ENCODE measurements around the gene NANOGP8.

The NANOGP8 gene

DNA sequence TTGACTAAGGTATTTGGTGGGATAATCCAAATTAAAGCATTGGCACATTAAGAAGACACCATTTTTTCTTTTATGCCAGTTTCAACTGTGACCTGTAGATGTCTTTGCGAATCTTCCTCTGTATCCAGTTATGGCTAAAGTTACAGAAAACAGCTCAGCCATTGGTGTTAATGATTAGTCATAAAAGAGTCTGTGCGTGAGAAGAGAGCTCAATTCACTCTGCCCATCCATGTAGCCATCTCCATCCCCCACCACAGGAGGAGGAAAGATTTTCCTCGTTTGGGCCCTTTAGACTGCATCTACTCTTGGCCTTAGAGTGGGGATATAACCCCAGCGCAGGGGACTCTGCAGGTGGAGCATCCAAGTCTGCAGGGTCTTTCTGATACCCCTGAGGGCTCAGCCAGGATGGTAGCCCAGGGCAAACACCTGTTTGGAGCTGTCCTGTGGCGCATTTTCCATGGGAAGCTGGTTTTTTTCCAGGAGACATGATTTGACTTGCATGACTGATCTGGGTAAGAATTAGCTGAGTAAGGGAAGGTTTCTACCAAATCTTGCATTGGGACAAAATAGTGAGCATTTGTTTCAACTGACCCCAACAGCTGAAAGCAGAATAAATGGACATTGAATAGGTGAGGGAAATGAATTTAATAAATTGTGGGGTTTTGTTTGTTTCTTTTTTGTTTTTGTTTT, 29.5 kb downstream of the NANOGP8 start:
- ChIA-PET CTCF (no interaction called here), POLR2A (interaction anchor here (1.3 kb wide), 1 partner anchor 67 kb away, joined by 4 read pairs; the partner anchor contains the start of gene ZNF770)
- no peak for DNase-seq (ENCODE audit: extremely low spot score)
- TF ChIP-seq LEF1 (IDR thresholded peaks at IDR 0.05; ENCODE audit: borderline replicate concordance): no peak
- TF ChIP-seq ZNF384 (IDR thresholded peaks at IDR 0.05): no peak
- no peak for TF ChIP-seq SP1 (IDR thresholded peaks at IDR 0.05)
- no peak for TF ChIP-seq BHLHE40 (IDR thresholded peaks at IDR 0.05; ENCODE audit: borderline replicate concordance)
- no peak for TF ChIP-seq HDGF (IDR thresholded peaks at IDR 0.05; ENCODE audit: borderline replicate concordance)
- no peak for TF ChIP-seq FOXA1 (IDR thresholded peaks at IDR 0.05)
- TF ChIP-seq NFRKB (IDR thresholded peaks at IDR 0.05): no peak
- TF ChIP-seq SUZ12 (IDR thresholded peaks at IDR 0.05): no peak
- no peak for TF ChIP-seq FOXM1 (IDR thresholded peaks at IDR 0.05; ENCODE audit: borderline replicate concordance)
- TF ChIP-seq FOXK2 (IDR thresholded peaks at IDR 0.05): no peak
- no peak for TF ChIP-seq CTBP1 (IDR thresholded peaks at IDR 0.05; ENCODE audit: borderline replicate concordance)
- no peak for TF ChIP-seq ARNT (IDR thresholded peaks at IDR 0.05)
- no peak for TF ChIP-seq ELF4 (IDR thresholded peaks at IDR 0.05)
- no peak for TF ChIP-seq L3MBTL2 (conservative IDR thresholded peaks at IDR 0.05)
- TF ChIP-seq, protein P1, sequence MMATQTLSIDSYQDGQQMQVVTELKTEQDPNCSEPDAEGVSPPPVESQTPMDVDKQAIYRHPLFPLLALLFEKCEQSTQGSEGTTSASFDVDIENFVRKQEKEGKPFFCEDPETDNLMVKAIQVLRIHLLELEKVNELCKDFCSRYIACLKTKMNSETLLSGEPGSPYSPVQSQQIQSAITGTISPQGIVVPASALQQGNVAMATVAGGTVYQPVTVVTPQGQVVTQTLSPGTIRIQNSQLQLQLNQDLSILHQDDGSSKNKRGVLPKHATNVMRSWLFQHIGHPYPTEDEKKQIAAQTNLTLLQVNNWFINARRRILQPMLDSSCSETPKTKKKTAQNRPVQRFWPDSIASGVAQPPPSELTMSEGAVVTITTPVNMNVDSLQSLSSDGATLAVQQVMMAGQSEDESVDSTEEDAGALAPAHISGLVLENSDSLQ (IDR thresholded peaks at IDR 0.05): no peak
- no peak for TF ChIP-seq TARDBP (IDR thresholded peaks at IDR 0.05)

DNA sequence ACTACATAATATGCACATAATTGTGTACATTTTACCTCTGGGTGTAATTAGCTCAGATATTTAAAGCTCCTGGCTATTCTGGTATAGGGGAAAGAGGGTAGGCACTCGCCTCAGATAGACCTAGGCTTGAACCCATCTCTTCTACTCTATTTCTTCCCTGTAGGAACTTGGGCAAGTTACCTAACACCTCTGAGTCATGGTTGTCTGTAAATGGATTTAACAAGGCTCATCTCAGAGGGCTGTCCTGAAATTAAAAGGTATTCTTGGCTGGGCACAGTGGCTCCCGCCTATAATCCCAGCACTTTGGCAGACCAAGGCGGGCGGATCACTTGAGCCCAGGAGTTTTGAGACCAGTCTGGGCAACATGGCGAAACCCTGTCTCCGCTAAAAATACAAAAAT, 30.7 kb downstream of the NANOGP8 start:
- no peak for DNase-seq (ENCODE audit: extremely low spot score)
- ChIA-PET POLR2A (no interaction called here), CTCF (no interaction called here)

DNA sequence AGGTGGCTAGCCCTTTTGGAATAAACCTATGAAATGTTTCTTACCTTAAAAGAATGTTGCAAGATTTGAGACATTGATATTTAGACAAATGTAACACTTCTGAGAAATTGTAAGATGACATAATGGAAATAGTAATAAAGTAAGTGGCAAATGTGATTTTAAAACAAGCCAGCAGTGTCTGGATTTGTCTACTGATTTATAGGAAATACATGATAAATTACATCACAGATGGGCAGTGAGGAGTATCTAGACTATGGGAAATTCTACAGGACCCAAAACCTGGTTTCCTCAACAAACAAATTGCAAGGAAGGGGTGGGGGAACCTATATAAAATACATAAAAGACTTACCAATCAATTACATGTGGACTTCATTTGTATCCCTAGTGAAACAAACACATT, 37.1 kb downstream of the NANOGP8 start:
- CTCF ChIA-PET: no interaction called here
- TF ChIP-seq LEF1 (IDR thresholded peaks at IDR 0.05; ENCODE audit: borderline replicate concordance): no peak
- no peak for TF ChIP-seq CTBP1 (IDR thresholded peaks at IDR 0.05; ENCODE audit: borderline replicate concordance)
- TF ChIP-seq ELF4 (IDR thresholded peaks at IDR 0.05): no peak
- no peak for TF ChIP-seq SP1 (IDR thresholded peaks at IDR 0.05)
- TF ChIP-seq FOXM1 (IDR thresholded peaks at IDR 0.05; ENCODE audit: borderline replicate concordance): no peak
- no peak for TF ChIP-seq SUZ12 (IDR thresholded peaks at IDR 0.05)
- POLR2A ChIA-PET: no interaction called here
- DNase-seq (ENCODE audit: extremely low spot score): no peak

More for the DNA sequence above, 30.7 kb downstream of the NANOGP8 start:
- no peak for TF ChIP-seq ARNT (IDR thresholded peaks at IDR 0.05)
- TF ChIP-seq BHLHE40 (IDR thresholded peaks at IDR 0.05; ENCODE audit: borderline replicate concordance): no peak
- TF ChIP-seq CTBP1 (IDR thresholded peaks at IDR 0.05; ENCODE audit: borderline replicate concordance): no peak
- no peak for TF ChIP-seq ELF4 (IDR thresholded peaks at IDR 0.05)
- TF ChIP-seq SP1 (IDR thresholded peaks at IDR 0.05): no peak
- no peak for TF ChIP-seq ZNF384 (IDR thresholded peaks at IDR 0.05)
- TF ChIP-seq NFRKB (IDR thresholded peaks at IDR 0.05): no peak
- no peak for TF ChIP-seq LEF1 (IDR thresholded peaks at IDR 0.05; ENCODE audit: borderline replicate concordance)
- no peak for TF ChIP-seq TARDBP (IDR thresholded peaks at IDR 0.05)
- TF ChIP-seq FOXK2 (IDR thresholded peaks at IDR 0.05): no peak
- TF ChIP-seq HDGF (IDR thresholded peaks at IDR 0.05; ENCODE audit: borderline replicate concordance): no peak
- no peak for TF ChIP-seq L3MBTL2 (conservative IDR thresholded peaks at IDR 0.05)
- no peak for TF ChIP-seq FOXA1 (IDR thresholded peaks at IDR 0.05)
- no peak for TF ChIP-seq FOXM1 (IDR thresholded peaks at IDR 0.05; ENCODE audit: borderline replicate concordance)
- TF ChIP-seq SUZ12 (IDR thresholded peaks at IDR 0.05): no peak
- TF ChIP-seq, protein P1 (IDR thresholded peaks at IDR 0.05): no peak

DNA sequence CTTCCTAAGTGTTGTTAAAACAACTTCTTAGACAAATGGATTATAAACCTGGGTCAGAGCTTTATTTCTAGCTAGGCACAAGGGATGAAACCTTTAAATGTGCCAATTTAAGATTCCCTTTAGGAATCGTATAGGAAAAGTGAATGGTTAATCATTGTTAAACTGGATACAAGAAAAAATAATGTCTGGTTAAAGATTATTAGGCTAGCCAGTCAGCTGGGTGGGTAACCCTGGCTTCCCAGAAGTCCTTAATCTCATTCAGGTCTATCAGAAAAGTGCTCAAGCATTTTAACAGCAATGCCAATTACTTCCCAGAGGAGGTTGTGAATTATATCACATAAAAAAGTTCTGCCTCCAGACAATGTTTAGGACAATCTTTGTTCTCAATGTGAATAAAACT, 37.6 kb downstream of the NANOGP8 start:
- no peak for TF ChIP-seq NFRKB (IDR thresholded peaks at IDR 0.05)
- CTCF ChIA-PET: no interaction called here
- POLR2A ChIA-PET: no interaction called here
- no peak for DNase-seq (ENCODE audit: extremely low spot score)

DNA sequence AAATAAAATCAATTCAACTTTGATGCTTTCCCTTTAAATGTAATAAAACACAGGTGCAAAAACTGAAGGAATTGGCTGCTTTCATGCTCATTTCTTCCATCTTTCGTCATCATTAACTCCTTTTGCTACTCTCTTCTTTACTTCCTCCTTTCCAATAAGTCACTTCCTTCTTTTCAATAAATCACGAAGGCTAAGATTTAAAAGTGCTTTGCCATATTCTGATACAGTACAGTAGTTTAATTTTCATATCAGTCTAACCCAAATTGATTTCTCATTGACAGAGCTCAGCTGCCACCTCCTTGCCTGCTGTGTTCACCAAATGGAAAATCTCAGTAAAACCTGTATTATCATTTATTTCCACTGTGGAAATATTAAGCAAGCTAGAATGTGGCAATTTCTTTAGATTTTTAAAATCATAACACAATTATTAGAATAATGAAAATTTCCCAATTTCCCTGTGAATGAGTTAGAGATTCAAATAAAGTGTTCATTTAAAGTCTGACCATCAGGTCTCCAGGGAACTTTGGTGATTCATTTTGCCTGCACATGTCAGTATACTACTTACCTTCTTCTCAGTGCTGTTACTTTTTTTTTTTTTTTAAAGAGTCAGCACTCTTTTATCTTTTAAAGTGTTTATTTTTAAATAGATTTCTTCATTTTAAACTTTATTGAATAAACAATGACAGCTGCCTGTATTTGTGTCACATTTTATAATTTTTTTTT, 41.6 kb downstream of the NANOGP8 start:
- ChIA-PET CTCF (no interaction called here), POLR2A (no interaction called here)
- TF ChIP-seq SUZ12 (IDR thresholded peaks at IDR 0.05): no peak
- TF ChIP-seq L3MBTL2 (conservative IDR thresholded peaks at IDR 0.05): no peak
- TF ChIP-seq ARNT (IDR thresholded peaks at IDR 0.05): no peak
- TF ChIP-seq HDGF (IDR thresholded peaks at IDR 0.05; ENCODE audit: borderline replicate concordance): no peak
- no peak for TF ChIP-seq NFRKB (IDR thresholded peaks at IDR 0.05)
- TF ChIP-seq ZNF384 (IDR thresholded peaks at IDR 0.05): no peak
- no peak for TF ChIP-seq LEF1 (IDR thresholded peaks at IDR 0.05; ENCODE audit: borderline replicate concordance)
- no peak for TF ChIP-seq FOXK2 (IDR thresholded peaks at IDR 0.05)
- no peak for TF ChIP-seq TARDBP (IDR thresholded peaks at IDR 0.05)
- TF ChIP-seq CTBP1 (IDR thresholded peaks at IDR 0.05; ENCODE audit: borderline replicate concordance): no peak
- no peak for TF ChIP-seq BHLHE40 (IDR thresholded peaks at IDR 0.05; ENCODE audit: borderline replicate concordance)
- TF ChIP-seq, protein P1 (IDR thresholded peaks at IDR 0.05): no peak
- no peak for DNase-seq (ENCODE audit: extremely low spot score)
